ENCODE measurements around the gene KRT23. TPM values are rescaled to one million over a fixed set of nuclear protein-coding genes. Genes with fewer than 3 reads are reported as not detected.
A peak's percentile ranks its signal among the peaks of the same experiment; 100 is the strongest.

Gene KRT23
- total RNA-seq, 1 donor from 2014 or later: 26.3 TPM

GRCh38 chr17:40909351-40909750, 28.1 kb downstream of the KRT23 start:
- peak; percentile 94 for DNase-seq

GRCh38 chr17:40906613-40907012, 30.8 kb downstream of the KRT23 start:
- no peak for DNase-seq

- no peak for DNase-seq
These were observed 32.1 kb downstream of the KRT23 start for GRCh38 chr17:40905370-40905769.

- no peak for DNase-seq
These were observed 34.2 kb downstream of the KRT23 start for GRCh38 chr17:40903129-40903847.

GRCh38 chr17:40902498-40902897, 34.9 kb downstream of the KRT23 start:
- DNase-seq: no peak

GRCh38 chr17:40901981-40902474, 35.4 kb downstream of the KRT23 start:
- peak; percentile 50 for DNase-seq

GRCh38 chr17:40900809-40901356, 36.6 kb downstream of the KRT23 start:
- DNase-seq: no peak

GRCh38 chr17:40896916-40897455, 40.5 kb downstream of the KRT23 start:
- DNase-seq: no peak

GRCh38 chr17:40895106-40895730, 42.2 kb downstream of the KRT23 start:
- peak; percentile 12 for DNase-seq

- no peak for DNase-seq
These were observed 49.2 kb downstream of the KRT23 start for GRCh38 chr17:40888196-40888720.

- peak; percentile 35 for DNase-seq
These were observed 51.4 kb downstream of the KRT23 start for GRCh38 chr17:40886090-40886489.

GRCh38 chr17:40884708-40885512, 52.5 kb downstream of the KRT23 start, which contains the start of gene KRT20:
TSS of gene KRT20 (minus strand) at chr17:40885242. CDS start at chr17:40885185, 57 bp downstream.
- no peak for DNase-seq

- no peak for DNase-seq
These were observed 53.7 kb downstream of the KRT23 start for GRCh38 chr17:40883626-40884334.

- no peak for DNase-seq
These were observed 54.4 kb downstream of the KRT23 start for GRCh38 chr17:40883031-40883430.

GRCh38 chr17:40879026-40879425, 58.4 kb downstream of the KRT23 start:
- no peak for DNase-seq

GRCh38 chr17:40878044-40878443, 59.4 kb downstream of the KRT23 start:
- no peak for DNase-seq

- no peak for DNase-seq
These were observed 63.6 kb downstream of the KRT23 start for GRCh38 chr17:40873801-40874200.

GRCh38 chr17:40873255-40873654, 64.2 kb downstream of the KRT23 start:
- DNase-seq: no peak

Measured in tongue (tissue), 2 donors.